Measurements from ENCODE around the gene IQUB.

The IQUB gene

GRCh38 chr7:123468303-123468702, 66.1 kb downstream of the IQUB start:
- Histone ChIP-seq H3K27ac (no peak overlapping the region), H3K4me3 (no peak overlapping the region)
- DNase-seq (ENCODE audit: low spot score): no peak
- no peak for TF ChIP-seq CTCF (IDR thresholded peaks at IDR 0.05)

GRCh38 chr7:123463890-123464289, 70.5 kb downstream of the IQUB start:
- TF ChIP-seq CTCF (IDR thresholded peaks at IDR 0.05): no peak
- Histone ChIP-seq H3K4me3 (no peak overlapping the region), H3K27ac (no peak overlapping the region)
- DNase-seq (ENCODE audit: low spot score): no peak

- Histone ChIP-seq H3K4me3 (no peak overlapping the region), H3K27ac (no peak overlapping the region)
- DNase-seq (ENCODE audit: low spot score): no peak
- TF ChIP-seq CTCF (IDR thresholded peaks at IDR 0.05): no peak
Observed at GRCh38 chr7:123460616-123461015, 73.8 kb downstream of the IQUB start.

- no peak for DNase-seq (ENCODE audit: low spot score)
- Histone ChIP-seq H3K27ac (no peak overlapping the region), H3K4me3 (no peak overlapping the region)
- no peak for TF ChIP-seq CTCF (IDR thresholded peaks at IDR 0.05)
Observed at GRCh38 chr7:123455965-123456470, 78.4 kb downstream of the IQUB start.

GRCh38 chr7:123440101-123440548, 94.3 kb downstream of the IQUB start:
- Histone ChIP-seq H3K27ac (no peak overlapping the region), H3K4me3 (no peak overlapping the region)
- no peak for TF ChIP-seq CTCF (IDR thresholded peaks at IDR 0.05)
- no peak for DNase-seq (ENCODE audit: low spot score)

GRCh38 chr7:123439191-123439590, 95.2 kb downstream of the IQUB start:
- no peak for TF ChIP-seq CTCF (IDR thresholded peaks at IDR 0.05)
- DNase-seq (ENCODE audit: low spot score): no peak
- Histone ChIP-seq H3K4me3 (no peak overlapping the region), H3K27ac (no peak overlapping the region)

- DNase-seq (ENCODE audit: low spot score): no peak
- Histone ChIP-seq H3K27ac (no peak overlapping the region), H3K4me3 (no peak overlapping the region)
- TF ChIP-seq CTCF (IDR thresholded peaks at IDR 0.05): no peak
Observed at GRCh38 chr7:123437447-123437995, 96.9 kb downstream of the IQUB start.

All from coronary artery (tissue), 2 donors.